HK-2 (cell line): Measurements from ENCODE around the gene MEDAG.

Experiments
- DNase-seq: peaks from one replicate; pipeline ENCODE4 v3.0.0-alpha.2; 2018; ENCODE audit not compliant: unreplicated experiment

Gene MEDAG

GRCh38 chr13:30905932-30906383 lies at the start of gene MEDAG:
Gene MEDAG (plus strand): TSS chr13:30906271. CDS start chr13:30906516, 245 bp downstream.
- no peak for DNase-seq

DNA sequence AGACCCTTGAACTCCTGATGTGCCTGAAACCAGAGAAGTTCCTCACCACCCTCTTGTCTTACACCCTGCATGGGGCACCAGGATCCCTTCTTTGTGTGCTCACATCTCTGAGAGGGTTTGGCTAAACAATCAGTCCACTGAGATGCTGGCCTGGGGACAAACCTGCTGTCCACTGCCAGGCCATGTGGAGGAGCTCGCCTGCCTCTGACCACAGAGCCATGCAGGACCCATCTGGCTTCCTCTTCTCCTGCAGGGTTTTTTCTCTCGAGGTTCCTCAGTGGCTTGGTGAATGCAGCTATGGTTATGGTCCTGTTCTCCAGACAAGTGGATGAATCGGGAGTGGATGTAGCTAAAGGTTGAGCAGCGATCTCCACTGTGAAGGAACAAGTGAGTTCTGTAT lies 49.1 kb upstream of the MEDAG start:
- DNase-seq, result no peak

- no peak for DNase-seq
These were observed 48.4 kb upstream of the MEDAG start for GRCh38 chr13:30857636-30858035.

DNA sequence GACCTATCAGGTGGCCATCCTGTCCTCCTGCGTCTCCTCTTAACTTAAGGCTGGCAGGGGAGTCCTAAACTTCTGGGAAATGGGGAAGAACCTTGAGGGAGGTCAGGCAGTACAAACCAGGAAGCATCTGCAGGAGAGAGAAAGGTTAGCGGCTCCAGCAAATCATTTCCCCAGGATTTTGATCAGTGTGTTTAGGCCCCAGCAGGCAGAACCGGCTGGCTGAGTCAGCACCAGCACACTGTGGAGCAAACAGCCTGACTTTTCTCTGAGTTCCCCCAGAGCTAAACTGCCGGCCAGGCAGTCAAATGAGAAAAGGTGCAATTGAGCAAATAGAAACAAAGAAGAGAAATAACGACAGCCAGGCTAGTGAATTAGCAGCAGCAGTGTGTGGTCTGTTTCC lies 46.7 kb upstream of the MEDAG start:
- DNase-seq, result no peak

DNA sequence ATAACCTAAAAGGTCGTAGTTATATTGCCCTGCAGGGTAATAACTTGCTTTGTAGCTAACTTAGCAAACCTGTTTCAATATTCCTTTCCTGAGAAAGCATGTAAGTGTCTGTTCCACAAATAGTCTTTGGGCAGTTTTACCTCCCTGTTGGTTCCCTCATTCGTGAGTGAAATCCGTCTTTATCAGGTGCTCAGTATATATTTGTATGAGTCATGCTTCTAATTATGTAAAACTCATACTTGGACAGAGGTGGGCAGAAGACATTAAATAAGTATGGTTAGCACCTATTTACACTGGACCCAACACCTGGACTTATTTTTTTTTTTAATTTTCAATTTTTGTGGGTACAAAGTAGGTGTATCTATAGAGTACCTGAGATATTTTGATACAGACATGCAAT lies 44.9 kb upstream of the MEDAG start:
- DNase-seq, result no peak

DNA sequence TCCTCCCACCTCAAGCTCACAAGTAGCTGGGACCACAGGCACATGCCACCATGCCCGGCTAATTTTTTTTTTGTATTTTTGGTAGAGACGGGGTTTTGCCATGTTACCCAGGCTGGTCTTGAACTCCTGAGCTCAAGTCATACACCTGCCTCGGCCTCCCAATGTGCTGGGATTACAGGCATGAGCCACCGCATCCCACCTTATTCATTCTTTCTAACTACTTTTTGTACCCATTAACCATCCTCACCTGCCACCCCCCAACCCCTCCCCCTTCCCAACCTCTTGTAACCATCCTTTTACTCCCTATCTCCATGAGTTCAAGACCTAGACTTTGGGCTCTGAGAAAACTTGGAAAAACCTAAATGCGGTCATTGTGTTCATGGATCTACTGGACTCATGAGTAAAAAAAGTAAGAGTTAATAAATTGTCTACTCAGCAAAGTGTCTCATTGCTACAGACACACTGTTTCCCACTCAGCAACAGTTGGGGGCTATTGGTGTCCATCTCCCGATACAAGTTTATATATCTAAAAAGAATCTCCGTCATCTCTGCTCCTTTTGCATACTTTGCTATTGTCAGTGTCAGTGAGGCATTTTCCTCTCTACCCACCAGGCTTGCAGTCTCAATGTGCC lies 44.1 kb upstream of the MEDAG start:
- no peak for DNase-seq

GRCh38 chr13:30862707-30863106 lies 43.4 kb upstream of the MEDAG start:
- no peak for DNase-seq

GRCh38 chr13:30863231-30863630 lies 42.8 kb upstream of the MEDAG start:
- no peak for DNase-seq

DNA sequence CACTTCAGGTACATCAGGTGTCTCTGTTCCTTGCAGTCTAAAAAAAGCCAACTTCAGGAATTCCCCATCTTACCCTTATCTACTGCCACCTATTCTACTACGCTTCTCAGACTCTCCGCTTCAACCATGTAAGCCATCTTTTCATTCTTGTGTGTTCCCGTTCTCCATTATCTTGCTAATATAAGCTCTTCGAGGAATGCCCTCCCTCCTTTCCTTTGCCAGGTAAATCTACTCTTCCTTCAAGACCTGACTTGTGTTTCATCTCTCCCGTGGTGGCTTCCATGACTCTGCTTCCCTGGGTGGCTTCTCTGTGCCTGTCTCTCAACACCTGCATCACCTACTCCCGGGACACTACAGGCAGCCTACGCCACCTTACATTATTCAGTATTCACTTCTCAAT lies 42.3 kb upstream of the MEDAG start:
- DNase-seq, result no peak

DNA sequence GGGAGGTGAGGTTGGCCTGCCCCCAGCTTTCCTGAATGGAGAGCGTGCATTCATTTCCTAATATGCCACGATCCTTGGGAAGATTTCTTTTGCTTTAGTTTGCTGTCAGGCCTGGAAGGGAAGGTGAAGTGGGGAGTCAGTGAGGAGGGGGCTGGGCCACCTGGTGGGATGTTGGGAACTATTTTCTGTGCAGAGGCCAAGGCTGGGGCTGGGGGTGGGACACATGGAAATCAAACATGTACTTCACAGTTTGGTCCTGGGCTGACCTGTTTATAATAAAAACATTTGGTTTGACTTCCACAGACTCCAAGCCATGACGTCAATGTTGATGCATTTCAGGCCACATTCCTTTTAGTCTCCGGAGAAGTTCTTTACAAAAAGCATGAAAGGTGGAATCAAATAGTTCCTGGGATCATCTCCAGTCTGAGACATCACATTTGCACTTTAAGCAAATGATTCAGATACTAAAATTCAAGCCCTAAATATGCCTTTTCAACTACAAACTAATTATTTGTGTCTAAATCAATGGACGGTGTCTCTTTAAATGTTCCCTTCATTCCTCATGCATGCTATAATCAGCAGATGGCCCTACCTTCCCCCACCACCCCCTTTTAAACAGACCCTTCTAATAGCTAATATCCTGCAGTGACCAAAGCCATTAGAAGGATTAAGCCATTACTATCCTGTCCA lies 41.5 kb upstream of the MEDAG start:
- no peak for DNase-seq

- peak; percentile 70 for DNase-seq
These were observed 40.7 kb upstream of the MEDAG start for GRCh38 chr13:30865123-30866049.

GRCh38 chr13:30866677-30867076 lies 39.4 kb upstream of the MEDAG start:
- DNase-seq, result no peak

DNA sequence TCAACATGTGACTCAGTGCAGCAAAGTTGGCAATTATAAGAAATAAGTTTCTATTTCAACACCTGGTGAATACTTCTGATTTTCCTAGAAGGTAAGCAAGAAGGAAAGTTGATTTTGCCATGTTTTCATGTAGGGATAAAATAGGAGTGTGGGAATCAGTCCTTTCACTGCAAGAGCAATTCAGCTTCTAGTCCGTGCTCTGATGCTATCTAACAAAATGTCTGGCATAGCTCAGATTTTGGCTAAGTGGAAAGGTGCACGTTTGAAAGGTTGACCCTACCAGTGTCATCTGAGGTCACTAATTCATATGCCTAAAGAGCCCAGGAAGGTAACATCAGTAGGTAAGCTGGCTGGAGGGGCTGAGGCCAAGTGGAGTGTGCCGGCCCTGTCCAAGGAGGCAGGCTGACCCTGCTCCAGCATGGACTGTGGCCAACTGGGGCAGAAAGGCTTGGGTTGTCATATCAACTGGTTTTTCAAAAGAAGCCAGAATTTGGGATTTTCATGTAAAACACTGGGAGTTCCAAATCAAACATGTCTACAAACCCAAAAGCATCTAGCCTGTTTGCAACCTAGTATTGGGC lies 38.9 kb upstream of the MEDAG start:
- DNase-seq, result no peak

GRCh38 chr13:30868799-30869470 lies 37.1 kb upstream of the MEDAG start:
- no peak for DNase-seq

GRCh38 chr13:30869491-30869890 lies 36.6 kb upstream of the MEDAG start:
- DNase-seq, result no peak

GRCh38 chr13:30870049-30870884 lies 35.8 kb upstream of the MEDAG start:
- DNase-seq, result peak; percentile 95

DNA sequence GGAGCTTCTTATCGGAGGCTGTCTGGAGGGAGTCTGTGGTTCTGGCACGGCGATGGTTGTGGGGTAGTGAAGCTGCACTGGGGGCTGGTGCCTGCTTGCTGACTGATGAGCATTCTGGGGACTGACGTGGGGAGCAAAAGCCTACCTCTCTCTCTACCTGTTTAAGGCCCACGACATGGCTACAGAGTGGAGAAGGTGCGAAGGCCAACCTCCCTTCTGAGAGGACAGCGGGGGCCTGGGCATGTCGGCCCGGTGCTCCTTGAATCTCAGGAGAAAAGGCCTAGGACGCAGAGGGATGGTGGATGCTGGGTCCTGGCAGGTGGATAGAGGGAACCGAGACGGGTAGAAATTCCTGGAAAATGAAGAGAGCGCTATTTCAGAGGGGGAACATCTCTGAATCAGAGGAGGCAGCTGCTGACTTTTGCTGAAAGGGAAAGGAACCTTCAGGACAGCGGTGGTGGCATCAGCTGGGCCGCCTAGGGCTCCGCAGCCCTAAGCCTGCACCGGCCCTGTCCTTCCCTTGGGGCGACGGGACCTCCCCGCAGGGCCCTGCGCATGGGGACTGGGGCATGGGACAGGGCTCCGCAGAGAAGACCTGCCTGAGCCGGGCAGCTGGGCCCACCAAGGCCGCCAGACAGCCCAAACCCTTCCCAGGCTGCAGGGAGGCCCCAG lies 35.0 kb upstream of the MEDAG start:
- DNase-seq, result no peak

DNA sequence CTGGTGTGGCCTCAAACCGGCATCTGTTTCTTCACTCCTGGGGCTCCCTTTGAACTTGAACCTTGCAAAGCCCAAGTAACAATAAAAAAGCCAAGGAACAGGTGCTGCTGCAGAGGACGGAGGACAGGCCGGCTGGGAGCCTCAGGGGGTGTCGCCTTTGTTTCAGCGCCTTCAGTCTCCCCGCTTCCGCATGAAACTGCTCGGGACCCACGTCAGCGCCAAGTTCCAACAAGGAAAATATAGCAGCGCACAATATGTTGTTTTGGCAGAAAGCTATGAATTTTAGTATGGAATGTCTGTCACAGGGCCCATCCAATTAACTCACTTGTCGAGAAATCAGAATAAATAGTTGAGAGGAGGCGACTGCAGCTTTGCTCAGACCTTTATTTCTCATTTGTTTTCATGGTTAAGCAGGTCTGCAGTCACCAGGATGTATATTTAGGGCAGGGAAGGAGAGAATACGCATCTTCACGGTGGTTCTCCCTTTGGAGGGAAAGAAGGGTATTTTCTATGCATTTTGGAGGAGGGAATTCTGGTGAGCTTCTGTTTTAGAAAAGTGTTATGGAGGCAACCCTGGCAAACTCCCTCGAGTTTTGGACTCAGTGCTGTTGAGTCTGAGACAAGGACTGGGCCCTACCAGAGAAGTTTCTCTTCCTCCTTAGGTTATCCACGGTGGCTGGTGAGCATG lies 34.3 kb upstream of the MEDAG start:
- DNase-seq, result no peak

DNA sequence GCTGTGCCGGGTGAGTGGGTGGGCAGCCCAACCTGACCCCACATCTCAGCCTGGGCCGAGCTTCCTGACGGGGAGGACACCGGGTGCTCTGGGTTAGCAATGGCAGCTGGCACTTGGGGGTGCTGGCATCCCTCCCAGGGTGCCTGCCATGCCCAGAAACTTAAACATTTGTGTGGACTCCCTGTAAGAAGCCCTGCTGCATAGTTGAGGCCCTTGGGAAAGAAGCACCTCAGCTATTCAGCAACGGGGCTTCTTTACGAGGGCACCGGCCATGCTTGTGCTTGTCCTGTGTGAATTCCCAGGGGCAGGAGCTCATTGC lies 33.8 kb upstream of the MEDAG start:
- no peak for DNase-seq
